ENCODE measurements around the gene CPNE5. TPM values are rescaled to one million over a fixed set of nuclear protein-coding genes. Genes with fewer than 3 reads are reported as not detected.
A peak's percentile ranks its signal among the peaks of the same experiment; 100 is the strongest.

Gene CPNE5
- total RNA-seq, 1 donor from 2014 or later = 2.3 TPM

GRCh38 chr6:36718560-36718959 is 120.7 kb downstream of the CPNE5 start:
- intact Hi-C loops (cut with DNase I) = no loop called here
- Histone ChIP-seq H3K4me1 (no peaks in the 10 kb centered on the region), H3K27ac (no peak overlapping the region), H3K4me3 (no peak overlapping the region), H3K27me3 (no peaks in the 10 kb centered on the region), H3K36me3 (no peaks in the 10 kb centered on the region), H3K9me3 (no peaks in the 10 kb centered on the region)
- no peak for TF ChIP-seq CTCF (IDR thresholded peaks at IDR 0.05)
- DNase-seq (no peak), ATAC-seq (no peak)

- Histone ChIP-seq H3K9me3 (no peaks in the 10 kb centered on the region), H3K4me1 (no peaks in the 10 kb centered on the region), H3K36me3 (no peaks in the 10 kb centered on the region), H3K27me3 (no peaks in the 10 kb centered on the region), H3K4me3 (no peak overlapping the region), H3K27ac (no peak overlapping the region)
- ATAC-seq (no peak), DNase-seq (peak; percentile 49)
- intact Hi-C loops (cut with DNase I) = no loop called here
- TF ChIP-seq CTCF (IDR thresholded peaks at IDR 0.05) = no peak
Observed at GRCh38 chr6:36717871-36718540, 121.2 kb downstream of the CPNE5 start.

- intact Hi-C loops (cut with DNase I) = no loop called here
- H3K9me3 ChIP-seq = no peaks in the 10 kb centered on the region
- no peaks in the 10 kb centered on the region for H3K36me3 ChIP-seq
- no peak overlapping the region for H3K4me3 ChIP-seq
- TF ChIP-seq CTCF (IDR thresholded peaks at IDR 0.05) = no peak
- ATAC-seq (no peak), DNase-seq (peak; percentile 48)
- H3K27ac ChIP-seq = no peak overlapping the region
- H3K27me3 ChIP-seq = no peaks in the 10 kb centered on the region
- no peaks in the 10 kb centered on the region for H3K4me1 ChIP-seq
Observed at GRCh38 chr6:36717231-36717825, 121.9 kb downstream of the CPNE5 start.

- no peak for ATAC-seq
- Histone ChIP-seq H3K4me1 (no peaks in the 10 kb centered on the region), H3K27ac (no peak overlapping the region), H3K9me3 (no peaks in the 10 kb centered on the region), H3K36me3 (no peaks in the 10 kb centered on the region), H3K4me3 (no peak overlapping the region), H3K27me3 (no peaks in the 10 kb centered on the region)
- intact Hi-C loops (cut with DNase I) = no loop called here
- peak; percentile 48 for DNase-seq
- TF ChIP-seq CTCF (IDR thresholded peaks at IDR 0.05) = no peak
Observed at GRCh38 chr6:36716476-36717093, 122.7 kb downstream of the CPNE5 start.

GRCh38 chr6:36715469-36715868 is 123.8 kb downstream of the CPNE5 start:
- H3K27me3 ChIP-seq = no peaks in the 10 kb centered on the region
- no peak overlapping the region for H3K4me3 ChIP-seq
- H3K27ac ChIP-seq = no peak overlapping the region
- no peak for ATAC-seq
- H3K36me3 ChIP-seq = no peaks in the 10 kb centered on the region
- intact Hi-C loops (cut with DNase I) = no loop called here
- no peak for TF ChIP-seq CTCF (IDR thresholded peaks at IDR 0.05)
- H3K9me3 ChIP-seq = no peaks in the 10 kb centered on the region
- peak; percentile 42 for DNase-seq
- no peaks in the 10 kb centered on the region for H3K4me1 ChIP-seq
